T-cell (primary cell): ENCODE data around the gene CD200. TPM values are rescaled to one million over a fixed set of nuclear protein-coding genes. Genes with fewer than 3 reads are reported as not detected.
A peak's percentile ranks its signal among the peaks of the same experiment; 100 is the strongest.

ENCODE experiments used
- ATAC-seq, 4 experiments: fragments of 200-7000 bp in 3 of 4; fragments of 150-1000 bp in 1 of 4; cut with Tn5 transposase; replicated peaks in 1 of 4; 1 replicate in 3 of 4; 2 replicates in 1 of 4; pipeline ENCODE4 v1.10.0; 2021; ENCODE audit warnings: moderate library complexity in 3 of 4, mild to moderate bottlenecking in 2 of 4, moderate number of reproducible peaks in 1 of 4
- CTCF ChIA-PET, 2 donors: fragments of 300-600 bp; sonication (Branson Sonifier 250); formaldehyde crosslinking; loops; one replicate each; lab custom pipeline; 2022; ENCODE audit warnings: antibody characterized with exemption in 2 of 2; lab: Charles Lee
- POLR2A ChIA-PET, 2 donors: fragments of 300-600 bp; sonication (Branson Sonifier 250); formaldehyde crosslinking; loops; one replicate each; lab custom pipeline; 2022; ENCODE audit warnings: antibody characterized with exemption in 2 of 2; lab: Charles Lee
- DNase-seq, 35 experiments: peaks; one replicate each; pipeline versions ENCODE4 v3.0.0 to v3.0.0-alpha.2; 2013 to 2023
- H3K27ac ChIP-seq: one replicate; pipeline ENCODE4 v1.5.1; 2013; ENCODE audit warnings: low read length
- H3K27me3 ChIP-seq, 2 experiments: replicated peaks in 1 of 2; 1 replicate in 1 of 2; 2 replicates in 1 of 2; pipeline versions ENCODE4 v1.6.1 to v1.7.0; 2013; ENCODE audit warnings: low read length in 1 of 2, mixed read lengths in 1 of 2; ENCODE audit not compliant: control insufficient read depth in 2 of 2, insufficient read depth in 2 of 2; ENCODE audit errors: extremely low read depth in 1 of 2
- H3K36me3 ChIP-seq, 2 donors: 1 replicate in 1 of 2; 2 replicates in 1 of 2; pipeline versions ENCODE4 v1.6.1 to v1.7.0; 2013; ENCODE audit warnings: low read length in 1 of 2; ENCODE audit not compliant: control insufficient read depth in 2 of 2, insufficient read depth in 1 of 2; ENCODE audit errors: extremely low read depth in 1 of 2
- H3K4me1 ChIP-seq, 2 experiments: 1 replicate in 1 of 2; 2 replicates in 1 of 2; pipeline versions ENCODE4 v1.6.1 to v1.7.0; 2013; ENCODE audit warnings: low read length in 2 of 2, mixed read lengths in 1 of 2; ENCODE audit not compliant: insufficient read depth in 2 of 2, control insufficient read depth in 1 of 2; ENCODE audit errors: extremely low read depth in 1 of 2
- H3K4me3 ChIP-seq, 2 donors: 1 replicate in 1 of 2; 2 replicates in 1 of 2; pipeline versions ENCODE4 v1.5.1 to v1.7.0; 2013; ENCODE audit warnings: mild to moderate bottlenecking in 2 of 2, low read length in 1 of 2, moderate library complexity in 1 of 2; ENCODE audit not compliant: control insufficient read depth in 1 of 2; ENCODE audit errors: extremely low read depth in 1 of 2
- H3K9me3 ChIP-seq: 2 replicates; pipeline ENCODE4 v1.7.0; 2013
- H3K27ac Mint-ChIP-seq, 2 donors: one replicate each; pipeline ENCODE4 v1.8.0; 2020 to 2021; ENCODE audit warnings: mild to moderate bottlenecking in 2 of 2, mixed read lengths in 2 of 2
- H3K27me3 Mint-ChIP-seq, 2 donors: one replicate each; pipeline ENCODE4 v1.8.0; 2021 to 2022; ENCODE audit warnings: mixed read lengths in 2 of 2
- H3K36me3 Mint-ChIP-seq: one replicate; pipeline ENCODE4 v1.8.0; 2021; ENCODE audit warnings: mixed read lengths
- H3K4me1 Mint-ChIP-seq, 3 donors: one replicate each; pipeline ENCODE4 v1.8.0; 2020 to 2022; ENCODE audit warnings: mixed read lengths in 3 of 3, mild to moderate bottlenecking in 1 of 3
- H3K4me3 Mint-ChIP-seq, 3 donors: one replicate each; pipeline ENCODE4 v1.8.0; 2020 to 2022; ENCODE audit warnings: mild to moderate bottlenecking in 3 of 3, mixed read lengths in 3 of 3, moderate library complexity in 3 of 3
- H3K9me3 Mint-ChIP-seq, 3 donors: one replicate each; pipeline ENCODE4 v1.8.0; 2020 to 2022; ENCODE audit warnings: mixed read lengths in 3 of 3
- whole genome bisulfite sequencing: methylation state at CpG from one replicate; pipeline ENCODE4 v1.1.5; 2013; ENCODE audit warnings: missing lambda C conversion rate; ENCODE audit not compliant: insufficient coverage; 5-methylcytosine and 5-hydroxymethylcytosine counted together
- total RNA-seq, 35 experiments: library from RNA in 6 of 35; stranded (reverse) in 6 of 35; fragments of 120-200 nt in 1 of 35; gene quantifications; one replicate each; pipeline versions ENCODE4 v1.2.1 to v1.2.4 and lab custom pipeline; 2013 to 2026

CD200 gene
- total RNA-seq, 5 donors from 2014 or later (not counting 1 experiment from before 2014, with no cell fraction given) = 1.3 to 4.6 (median 2.2) TPM

DNA sequence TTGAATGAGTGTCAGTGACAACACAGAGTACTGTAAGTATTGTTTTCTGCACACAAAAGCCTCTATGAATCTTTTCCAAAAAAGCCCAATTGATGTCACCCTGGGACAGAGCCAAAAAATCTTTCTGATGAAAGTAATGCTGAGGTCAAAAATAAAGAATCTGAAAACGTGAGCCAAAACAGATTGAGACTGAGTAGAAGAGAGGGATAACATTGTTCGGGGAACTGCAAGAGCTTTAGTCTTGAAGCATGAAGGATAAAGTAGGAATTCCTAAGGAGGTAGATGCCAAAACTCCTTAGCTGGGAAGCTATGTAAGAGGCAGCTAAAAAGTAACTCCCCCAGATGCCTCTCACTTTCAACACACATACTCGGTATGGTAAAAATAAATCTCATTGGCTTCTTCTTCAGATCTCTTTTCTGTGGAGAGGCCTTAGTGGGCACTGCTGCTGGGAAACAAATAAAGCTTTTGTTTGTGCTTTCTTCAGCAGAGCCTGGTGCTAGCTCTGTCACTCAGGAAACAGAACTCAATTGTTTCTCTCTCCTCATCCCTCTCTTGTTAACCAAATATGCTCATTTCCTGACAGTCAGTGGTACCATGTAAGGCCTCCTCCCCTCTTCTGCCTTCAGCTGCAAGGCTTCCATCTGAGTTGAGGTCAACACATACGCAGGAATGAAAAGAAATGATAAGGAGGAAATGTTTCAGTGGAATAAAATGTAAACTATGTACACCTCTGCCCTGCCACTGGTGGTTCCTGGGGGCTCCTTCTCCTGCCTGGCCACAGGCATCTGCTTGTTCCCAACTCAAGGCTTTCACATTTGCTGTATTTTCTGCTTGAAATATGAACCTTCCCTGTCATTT, 58.1 kb downstream of the CD200 start:
- H3K27ac Mint-ChIP-seq = peak overlapping the region; percentile 24 to 64
- Histone ChIP-seq H3K4me3 (no peak overlapping the region), H3K4me1 (peaks cover 10 to 28% of the 10 kb centered on the region in 2 experiments), H3K9me3 (no peaks in the 10 kb centered on the region), H3K27ac (no peak overlapping the region), H3K27me3 (no peaks in the 10 kb centered on the region), H3K36me3 (no peaks in the 10 kb centered on the region)
- POLR2A ChIA-PET = interaction anchor here in 1 of 2 donors (0.5 kb wide), 2 partner anchors 28 to 120 kb away, joined by 4 to 9 read pairs; no protein-coding TSS in a partner anchor
- 65% methylated on average over 2 of the region's 4 CpGs for WGBS
- peaks cover 4% of the 10 kb centered on the region for H3K36me3 Mint-ChIP-seq
- no peaks in the 10 kb centered on the region for H3K27me3 Mint-ChIP-seq
- H3K9me3 Mint-ChIP-seq = peaks cover 5% of the 10 kb centered on the region in 3 donors
- peaks cover 25 to 42% (median 30%) of the 10 kb centered on the region in 3 donors for H3K4me1 Mint-ChIP-seq
- CTCF ChIA-PET = interaction anchor here in 1 of 2 donors (1.0 kb wide), 1 partner anchor 14 kb away, joined by 3 read pairs; no protein-coding TSS in a partner anchor
- peak in 2 of 35 experiments; percentile 8 to 25 for DNase-seq
- H3K4me3 Mint-ChIP-seq = no peak overlapping the region
- peak; percentile 40 to 87 (median 68) for ATAC-seq

DNA sequence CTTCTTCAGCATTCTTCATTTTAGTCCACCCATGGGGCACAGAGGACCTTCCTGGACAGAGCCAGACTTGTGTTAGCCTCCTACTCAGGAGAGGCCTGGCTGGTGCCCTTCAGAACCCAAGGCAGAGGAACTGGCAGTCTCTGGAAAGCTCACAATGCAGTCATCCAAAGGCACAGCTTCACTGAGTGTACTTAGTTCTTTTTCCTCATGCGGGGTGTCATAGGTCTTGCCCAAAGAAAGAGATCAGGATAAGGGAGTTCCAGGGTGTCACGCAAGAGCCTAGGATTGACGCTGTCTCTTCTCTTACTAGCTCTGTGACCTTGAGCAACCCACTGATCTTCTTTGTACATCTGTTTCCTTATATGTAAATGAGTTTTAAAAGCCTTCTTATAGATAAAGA, 58.7 kb downstream of the CD200 start:
- H3K4me1 Mint-ChIP-seq = peaks cover 25 to 42% (median 30%) of the 10 kb centered on the region in 3 donors
- peaks cover 5% of the 10 kb centered on the region in 3 donors for H3K9me3 Mint-ChIP-seq
- POLR2A ChIA-PET = no interaction called here
- H3K36me3 Mint-ChIP-seq = peaks cover 4% of the 10 kb centered on the region
- ATAC-seq (no peak), DNase-seq (no peak)
- peaks cover 10 to 28% of the 10 kb centered on the region in 2 experiments for H3K4me1 ChIP-seq
- H3K27ac Mint-ChIP-seq = peak overlapping the region in 1 of 2 donors; percentile 64
- 100% methylated on average over 1 of the region's 3 CpGs for WGBS
- H3K36me3 ChIP-seq = no peaks in the 10 kb centered on the region
- H3K27ac ChIP-seq = no peak overlapping the region
- no peak overlapping the region for H3K4me3 Mint-ChIP-seq
- H3K4me3 ChIP-seq = no peak overlapping the region
- no peaks in the 10 kb centered on the region for H3K9me3 ChIP-seq
- CTCF ChIA-PET = no interaction called here
- H3K27me3 ChIP-seq = no peaks in the 10 kb centered on the region
- no peaks in the 10 kb centered on the region for H3K27me3 Mint-ChIP-seq

DNA sequence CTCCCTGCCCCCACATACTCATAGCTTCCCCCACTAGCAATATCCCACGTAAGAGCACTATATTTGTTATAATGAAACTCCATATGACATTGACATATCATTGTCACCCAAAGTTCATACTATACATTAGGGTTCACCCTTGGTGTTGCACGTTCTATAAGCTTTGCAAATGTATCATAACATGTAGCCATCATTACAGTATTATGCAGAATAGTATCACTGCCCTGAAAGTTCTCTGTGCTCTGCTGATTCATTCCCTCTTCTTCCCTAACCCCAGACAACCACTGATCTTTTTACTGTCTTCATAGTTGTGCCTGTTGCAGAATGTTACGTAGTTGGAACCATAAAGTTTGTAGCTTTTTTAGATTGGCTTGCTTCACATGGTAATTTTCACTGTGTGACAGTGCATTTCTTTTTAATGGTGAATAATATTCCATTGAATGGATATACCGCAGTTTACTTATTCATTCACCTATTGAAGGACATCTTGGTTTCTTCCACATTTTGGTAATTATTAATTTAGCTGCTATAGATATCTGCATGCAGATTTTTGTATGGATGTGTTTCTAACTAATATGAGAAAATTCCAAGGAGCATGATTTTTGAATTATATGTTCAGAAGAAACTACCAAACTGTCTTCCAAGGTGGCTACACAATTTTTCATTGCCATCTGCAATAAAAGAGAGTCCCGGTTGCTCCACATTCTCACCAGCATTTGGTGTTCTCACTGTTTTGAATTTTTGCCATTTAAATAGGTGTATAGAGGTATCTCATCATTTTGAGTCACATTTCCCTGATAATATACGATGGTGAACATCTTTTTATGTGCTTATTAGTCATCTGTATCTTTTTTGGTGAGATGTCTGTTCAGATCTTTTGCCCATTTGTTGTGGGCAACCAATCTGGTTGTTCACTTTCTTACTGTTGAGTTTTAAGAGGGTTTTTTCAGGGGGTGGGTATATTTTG, 59.7 kb downstream of the CD200 start:
- H3K4me1 ChIP-seq = peaks cover 10 to 28% of the 10 kb centered on the region in 2 experiments
- Mint-ChIP-seq H3K36me3 (peaks cover 4% of the 10 kb centered on the region), H3K27me3 (no peaks in the 10 kb centered on the region), H3K9me3 (peaks cover 5% of the 10 kb centered on the region in 3 donors), H3K27ac (no peak overlapping the region), H3K4me3 (no peak overlapping the region), H3K4me1 (peaks cover 25 to 42% (median 30%) of the 10 kb centered on the region in 3 donors)
- H3K27ac ChIP-seq = no peak overlapping the region
- ATAC-seq (no peak), DNase-seq (no peak)
- no peaks in the 10 kb centered on the region for H3K27me3 ChIP-seq
- no peak overlapping the region for H3K4me3 ChIP-seq
- no peaks in the 10 kb centered on the region for H3K36me3 ChIP-seq
- CTCF ChIA-PET = no interaction called here
- WGBS = 76% methylated on average over 2 of the region's 6 CpGs
- POLR2A ChIA-PET = interaction anchor here in 1 of 2 donors (0.6 kb wide), 1 partner anchor 140 kb away, joined by 3 read pairs; no protein-coding TSS in a partner anchor
- H3K9me3 ChIP-seq = no peaks in the 10 kb centered on the region

DNA sequence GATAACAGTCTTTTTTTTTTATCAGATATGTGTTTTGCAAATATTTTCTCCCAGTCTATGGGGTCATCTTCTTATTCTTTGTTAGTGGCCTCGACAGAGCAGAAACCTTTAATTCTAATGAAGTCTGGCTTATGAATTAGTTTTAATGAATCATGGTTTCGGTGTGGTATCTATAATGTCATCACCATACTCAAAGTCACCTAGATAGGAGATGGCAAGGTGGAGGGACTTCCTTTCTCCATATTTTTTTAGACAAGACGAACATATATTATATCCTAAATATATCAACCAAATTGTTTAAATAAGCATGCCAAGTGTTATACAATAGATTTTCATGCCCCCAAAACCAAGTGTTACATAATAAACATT, 60.4 kb downstream of the CD200 start:
- peaks cover 4% of the 10 kb centered on the region for H3K36me3 Mint-ChIP-seq
- CTCF ChIA-PET = no interaction called here
- no CpG with 5 or more reads among the region's 3 CpGs for WGBS

DNA sequence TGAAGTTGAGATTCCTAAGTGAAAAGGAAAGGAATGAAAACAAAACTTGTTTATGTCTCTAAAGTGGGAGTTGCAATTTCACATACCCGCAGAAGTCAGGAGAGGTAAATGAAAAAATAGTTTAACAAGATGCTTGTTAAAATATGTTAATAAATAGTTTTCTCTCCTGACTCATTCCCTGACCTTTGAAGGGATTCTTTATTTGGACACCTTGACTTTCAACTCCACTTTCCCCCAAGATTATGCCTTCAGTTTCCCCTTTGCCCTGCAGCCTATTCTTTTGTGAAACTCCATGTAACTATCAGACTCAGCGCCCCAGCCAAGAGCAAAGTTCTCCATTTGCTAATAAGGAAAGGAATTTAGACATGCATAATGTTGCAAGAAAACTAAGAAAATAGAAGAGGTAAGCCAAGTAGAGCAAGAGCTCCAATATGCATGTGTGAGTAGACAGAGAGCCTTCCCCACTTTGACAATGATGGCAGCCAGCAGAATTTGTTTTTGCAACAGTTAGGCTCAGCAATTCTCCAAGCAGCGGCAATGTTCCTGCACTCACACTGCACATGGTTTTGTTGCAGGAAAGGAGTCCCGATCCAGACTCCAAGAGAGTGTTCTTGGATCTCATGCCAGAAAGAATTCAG, 61.2 kb downstream of the CD200 start:
- POLR2A ChIA-PET = no interaction called here
- H3K4me1 ChIP-seq = peaks cover 10 to 19% of the 10 kb centered on the region in 2 experiments
- no peak overlapping the region for H3K27ac ChIP-seq
- DNase-seq (no peak), ATAC-seq (no peak)
- H3K4me1 Mint-ChIP-seq = peaks cover 21 to 32% (median 22%) of the 10 kb centered on the region in 3 donors
- no CpG with 5 or more reads among the region's 4 CpGs for whole genome bisulfite sequencing
- CTCF ChIA-PET = no interaction called here
- H3K9me3 Mint-ChIP-seq = peaks cover 5% of the 10 kb centered on the region in 3 donors
- peaks cover 4% of the 10 kb centered on the region for H3K36me3 Mint-ChIP-seq
- H3K36me3 ChIP-seq = no peaks in the 10 kb centered on the region
- no peak overlapping the region for H3K4me3 ChIP-seq
- no peaks in the 10 kb centered on the region for H3K27me3 ChIP-seq
- no peaks in the 10 kb centered on the region for H3K27me3 Mint-ChIP-seq
- H3K27ac Mint-ChIP-seq = no peak overlapping the region
- H3K4me3 Mint-ChIP-seq = no peak overlapping the region
- no peaks in the 10 kb centered on the region for H3K9me3 ChIP-seq

More for the DNA sequence above, 60.4 kb downstream of the CD200 start:
- no peak overlapping the region for H3K27ac ChIP-seq
- H3K4me3 Mint-ChIP-seq = no peak overlapping the region
- DNase-seq = no peak
- H3K4me1 Mint-ChIP-seq = peaks cover 24 to 39% (median 28%) of the 10 kb centered on the region in 3 donors
- no peaks in the 10 kb centered on the region for H3K36me3 ChIP-seq
- no peaks in the 10 kb centered on the region for H3K9me3 ChIP-seq
- no peak for ATAC-seq
- H3K27ac Mint-ChIP-seq = no peak overlapping the region
- H3K4me1 ChIP-seq = peaks cover 10 to 26% of the 10 kb centered on the region in 2 experiments
- H3K27me3 ChIP-seq = no peaks in the 10 kb centered on the region
- H3K4me3 ChIP-seq = no peak overlapping the region
- POLR2A ChIA-PET = no interaction called here
- H3K27me3 Mint-ChIP-seq = no peaks in the 10 kb centered on the region
- H3K9me3 Mint-ChIP-seq = peaks cover 5% of the 10 kb centered on the region in 3 donors
